ENCODE measurements around the gene SPDYA.

The SPDYA gene

DNA sequence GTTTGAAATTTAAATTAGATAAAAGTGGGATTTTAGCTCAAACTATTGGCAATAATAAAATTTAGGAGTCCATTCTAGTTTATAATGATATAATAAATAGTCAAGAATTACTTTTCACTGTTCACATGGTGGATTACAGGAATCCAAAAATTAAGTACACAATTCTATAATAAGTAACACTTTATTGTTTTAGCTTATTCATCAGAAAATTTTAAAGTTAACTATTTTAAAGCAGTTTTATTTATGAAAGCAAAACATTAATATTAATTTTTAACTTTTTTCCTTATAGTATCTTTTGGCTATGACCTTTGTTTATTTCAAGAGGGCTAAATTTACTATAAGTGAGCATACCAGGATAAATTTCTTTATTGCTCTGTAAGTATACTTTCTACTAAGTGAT, 11.4 kb downstream of the SPDYA start:
- TF ChIP-seq, protein P1, sequence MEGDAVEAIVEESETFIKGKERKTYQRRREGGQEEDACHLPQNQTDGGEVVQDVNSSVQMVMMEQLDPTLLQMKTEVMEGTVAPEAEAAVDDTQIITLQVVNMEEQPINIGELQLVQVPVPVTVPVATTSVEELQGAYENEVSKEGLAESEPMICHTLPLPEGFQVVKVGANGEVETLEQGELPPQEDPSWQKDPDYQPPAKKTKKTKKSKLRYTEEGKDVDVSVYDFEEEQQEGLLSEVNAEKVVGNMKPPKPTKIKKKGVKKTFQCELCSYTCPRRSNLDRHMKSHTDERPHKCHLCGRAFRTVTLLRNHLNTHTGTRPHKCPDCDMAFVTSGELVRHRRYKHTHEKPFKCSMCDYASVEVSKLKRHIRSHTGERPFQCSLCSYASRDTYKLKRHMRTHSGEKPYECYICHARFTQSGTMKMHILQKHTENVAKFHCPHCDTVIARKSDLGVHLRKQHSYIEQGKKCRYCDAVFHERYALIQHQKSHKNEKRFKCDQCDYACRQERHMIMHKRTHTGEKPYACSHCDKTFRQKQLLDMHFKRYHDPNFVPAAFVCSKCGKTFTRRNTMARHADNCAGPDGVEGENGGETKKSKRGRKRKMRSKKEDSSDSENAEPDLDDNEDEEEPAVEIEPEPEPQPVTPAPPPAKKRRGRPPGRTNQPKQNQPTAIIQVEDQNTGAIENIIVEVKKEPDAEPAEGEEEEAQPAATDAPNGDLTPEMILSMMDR (IDR thresholded peaks at IDR 0.05; ENCODE audit: extremely low read depth, insufficient read depth, missing control alignments), result no peak
- no peak for DNase-seq (ENCODE audit: low spot score)
- in situ Hi-C loops (cut with MboI; ENCODE audit: low pct_unique_long_range_greater_than_20kb, low sequenced_read_pairs, unreplicated experiment), result no loop called here

DNA sequence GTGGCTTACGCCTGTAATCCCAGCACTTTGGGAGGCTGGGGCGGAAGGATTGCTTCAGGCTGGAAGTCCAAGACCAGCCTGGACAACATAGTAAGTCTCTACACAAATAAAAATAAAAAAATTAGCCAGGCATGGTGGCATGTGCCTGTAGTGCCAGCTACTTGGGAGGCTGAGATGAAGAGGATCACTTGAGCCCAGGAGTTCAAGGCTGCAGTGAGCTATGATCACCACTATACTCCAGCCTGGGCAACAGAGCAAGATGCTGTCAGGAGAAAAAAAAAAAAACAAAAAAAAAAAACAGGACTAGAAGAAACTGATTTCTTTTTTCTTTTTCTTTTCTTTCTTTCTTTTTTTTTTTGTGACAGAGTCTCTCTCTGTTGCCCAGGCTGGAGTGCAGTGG, 13.6 kb downstream of the SPDYA start:
- in situ Hi-C loops (cut with MboI; ENCODE audit: low pct_unique_long_range_greater_than_20kb, low sequenced_read_pairs, unreplicated experiment), result no loop called here
- DNase-seq (ENCODE audit: low spot score), result no peak
- TF ChIP-seq, protein P1 (IDR thresholded peaks at IDR 0.05; ENCODE audit: extremely low read depth, insufficient read depth, missing control alignments), result no peak

DNA sequence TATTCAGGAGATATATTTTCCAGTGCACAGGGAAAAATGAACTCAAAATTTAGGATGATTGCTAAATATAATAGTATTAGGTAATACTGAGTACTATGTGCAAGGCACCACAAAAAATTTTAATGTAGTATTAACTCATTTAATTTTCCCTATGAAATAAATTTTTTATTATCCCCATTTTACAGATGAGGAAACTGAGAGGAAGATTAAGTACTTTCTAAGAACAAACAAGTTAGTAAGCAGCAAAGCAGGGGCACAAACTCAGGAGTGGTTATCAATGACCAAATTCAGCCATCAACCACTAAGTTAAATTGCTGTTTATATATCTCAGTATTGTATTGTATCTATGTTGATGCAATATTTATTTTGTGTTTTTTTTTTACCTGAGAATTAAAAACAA, 14.2 kb downstream of the SPDYA start:
- in situ Hi-C loops (cut with MboI; ENCODE audit: low pct_unique_long_range_greater_than_20kb, low sequenced_read_pairs, unreplicated experiment), result no loop called here
- TF ChIP-seq, protein P1 (IDR thresholded peaks at IDR 0.05; ENCODE audit: extremely low read depth, insufficient read depth, missing control alignments), result no peak

DNA sequence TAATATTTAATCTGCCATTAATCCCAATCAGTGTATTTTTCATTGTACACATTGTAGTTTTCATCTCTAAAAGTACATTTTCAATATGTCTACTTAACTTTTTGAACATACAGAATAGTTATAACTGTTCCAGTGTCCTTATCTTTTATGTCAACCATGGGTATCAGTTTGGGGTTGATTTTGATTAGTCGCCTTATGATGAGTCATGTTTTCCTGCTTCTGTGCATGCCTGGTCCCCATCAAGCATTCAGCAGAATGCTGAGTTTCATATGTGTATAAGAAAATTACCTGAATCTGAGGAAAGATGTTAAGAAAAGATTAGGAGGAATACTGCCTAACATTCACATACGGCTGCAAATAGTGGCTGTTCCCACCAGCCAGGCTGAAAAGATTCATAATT, 17.7 kb downstream of the SPDYA start:
- DNase-seq (ENCODE audit: low spot score), result no peak
- in situ Hi-C loops (cut with MboI; ENCODE audit: low pct_unique_long_range_greater_than_20kb, low sequenced_read_pairs, unreplicated experiment), result no loop called here
- TF ChIP-seq, protein P1 (IDR thresholded peaks at IDR 0.05; ENCODE audit: extremely low read depth, insufficient read depth, missing control alignments), result no peak

More for the DNA sequence above, 14.2 kb downstream of the SPDYA start:
- no peak for DNase-seq (ENCODE audit: low spot score)

DNA sequence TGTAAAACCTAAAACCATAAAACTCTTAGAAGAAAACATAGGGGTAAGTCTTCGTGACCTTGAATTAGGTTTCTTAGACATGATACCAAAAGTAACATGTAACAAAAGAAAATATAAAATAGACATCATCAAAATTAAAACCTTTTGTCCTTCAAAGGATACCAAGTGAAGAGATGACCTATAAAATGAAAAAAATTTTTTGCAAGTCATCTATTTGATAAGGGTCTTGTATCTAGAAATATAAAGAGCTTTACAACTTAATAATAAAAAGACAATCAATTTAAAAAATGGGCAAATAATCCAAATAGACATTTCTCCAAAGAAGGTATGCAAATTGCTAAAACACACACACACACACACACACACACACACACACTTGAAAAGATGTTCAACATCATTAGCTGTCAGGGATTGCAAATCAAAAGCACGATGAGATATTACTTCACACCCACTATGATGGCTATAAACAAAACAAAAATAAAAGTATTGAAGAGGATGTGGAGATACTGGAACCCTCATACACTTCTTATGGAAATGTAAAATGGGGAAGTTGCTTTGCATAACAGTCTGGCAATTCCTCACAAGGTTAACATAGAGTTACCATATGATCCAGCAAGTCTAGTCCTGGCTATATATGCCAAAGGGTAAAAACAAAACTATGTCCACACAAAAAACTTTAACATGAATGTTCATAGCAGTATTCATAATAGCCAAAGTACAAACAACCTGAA, 23.3 kb downstream of the SPDYA start:
- DNase-seq (ENCODE audit: low spot score), result no peak
- TF ChIP-seq, protein P1 (IDR thresholded peaks at IDR 0.05; ENCODE audit: extremely low read depth, insufficient read depth, missing control alignments), result no peak
- in situ Hi-C loops (cut with MboI; ENCODE audit: low pct_unique_long_range_greater_than_20kb, low sequenced_read_pairs, unreplicated experiment), result no loop called here

DNA sequence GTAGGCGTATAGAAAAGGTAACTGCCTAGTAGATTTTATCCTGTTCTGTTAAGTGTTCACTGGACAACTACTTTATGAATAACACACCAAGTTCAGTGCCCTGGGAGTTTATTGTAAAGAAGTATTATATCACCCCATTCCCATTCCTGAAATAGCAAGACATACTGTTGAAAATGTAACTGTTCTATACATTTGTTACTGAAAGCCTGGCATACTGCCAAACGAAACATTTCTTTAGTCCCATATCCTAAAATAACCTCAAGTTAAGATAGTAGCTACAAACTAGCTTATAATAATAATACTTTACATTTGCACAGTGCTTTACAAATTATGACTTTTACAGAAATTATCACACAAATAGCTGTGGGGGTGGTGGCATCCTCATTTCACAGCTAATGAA, 25.1 kb downstream of the SPDYA start:
- in situ Hi-C loops (cut with MboI; ENCODE audit: low pct_unique_long_range_greater_than_20kb, low sequenced_read_pairs, unreplicated experiment), result no loop called here
- no peak for DNase-seq (ENCODE audit: low spot score)
- TF ChIP-seq, protein P1 (IDR thresholded peaks at IDR 0.05; ENCODE audit: extremely low read depth, insufficient read depth, missing control alignments), result no peak
